Heart left ventricle (tissue), 13 donors: ENCODE results near the gene PPP2R3A.

Experiments
- CTCF ChIP-seq, 12 donors: fragments of 200-600 bp; sonication (generic) in 4 of 12; IDR thresholded peaks; one replicate each; pipeline versions ENCODE4 v1.5.0 to v1.8.0; 2018 to 2022; ENCODE audit warnings: antibody characterized with exemption in 12 of 12, mild to moderate bottlenecking in 5 of 12
- POLR2A ChIP-seq, 2 donors: fragments of 450-650 bp; IDR thresholded peaks; one replicate each; pipeline ENCODE4 v1.6.1; 2017; ENCODE audit warnings: antibody characterized with exemption in 2 of 2, mild to moderate bottlenecking in 2 of 2, moderate library complexity in 2 of 2
- donor health status: ischemic (EF 13 %, LVEDD 7.1; RV severe dilation, severe dysfunction).
- donor health status: DM: no; HTN: yes; CAD: no.
- donor health status: DM: no; HTN: no; CAD: no.
- donor health status: ischemic (EF 25% LVEDD 6.9; RV normal size, moderate dysfunction).
- donor health status: ischemic (EF 25% LVEDD 5.7; RV mildly dilated, moderate dysfunction).
- donor health status: ischemic (EF 35%, LVEDD 5.7; RV mildly dilated, moderate dysfunction).
- donor health status: nonischemic (EF 11% LVEDD 7.7; RV severe dilation, severe dysfunction).
- donor health status: DM: yes; HTN: yes; CAD: no.
- donor health status: PGD.
- donor health status: ischemic (EF 29% LVEDD 5.4; RV normal size, mild dysfunction).
- donor health status: nonischemic (EF 23%, LVEDD 6.1; RV moderate dilation, normal function).

GRCh38 chr3:135987661-135988060, 22.1 kb downstream of the PPP2R3A start:
- no peak for TF ChIP-seq CTCF (IDR thresholded peaks at IDR 0.05)
- no peak for TF ChIP-seq POLR2A (IDR thresholded peaks at IDR 0.05)
